ENCODE data around the gene MON1B.

GRCh38 chr16:77197747-77198146, 6.8 kb downstream of the MON1B start:
- TF ChIP-seq SUZ12 (IDR thresholded peaks at IDR 0.05; ENCODE audit: extremely low read depth, insufficient read depth, insufficient read length) (no peak), ZNF274 (IDR thresholded peaks at IDR 0.05; ENCODE audit: low read depth, low read length) (no peak), YY1 (IDR thresholded peaks at IDR 0.05; ENCODE audit: insufficient read depth, insufficient read length) (no peak)
